Keratinocyte (primary cell): ENCODE measurements around the gene EP300.

Source experiments
- CTCF ChIP-seq, 3 experiments: IDR thresholded peaks in 1 of 3; conservative IDR thresholded peaks in 1 of 3; optimal IDR thresholded peaks in 1 of 3; 2 replicates in 2 of 3; 3 replicates in 1 of 3; pipeline versions ENCODE3 to v1.5.1; 2011; ENCODE audit warnings: low read length in 3 of 3, mild to moderate bottlenecking in 3 of 3, moderate library complexity in 2 of 3, control low read depth in 1 of 3, inconsistent platforms in 1 of 3; ENCODE audit not compliant: insufficient read depth in 2 of 3; ENCODE audit errors: extremely low read depth in 1 of 3
- EZH2 ChIP-seq: IDR thresholded peaks from one replicate; pipeline ENCODE4 v1.6.1; 2012; ENCODE audit warnings: inconsistent platforms, mild to moderate bottlenecking, low read length, moderate library complexity

GRCh38 chr22:41198027-41198580 lies 105.7 kb downstream of the EP300 start:
- TF ChIP-seq CTCF (optimal IDR thresholded peaks at IDR 0.05 in 1 of 3, IDR thresholded peaks at IDR 0.05 in 1 of 3, conservative IDR thresholded peaks at IDR 0.05 in 1 of 3; ENCODE audit: extremely low read depth in 1 of 3, insufficient read depth in 2 of 3, low read length in 3 of 3), result no peak
- no peak for TF ChIP-seq EZH2
